Right ventricle myocardium inferior (tissue), 1 donor: Measurements from ENCODE around the gene ZNF44. TPM values are rescaled to one million over a fixed set of nuclear protein-coding genes. Genes with fewer than 3 reads are reported as not detected.
A peak's percentile ranks its signal among the peaks of the same experiment; 100 is the strongest.

Experiments
- ATAC-seq: fragments of 200-7000 bp; cut with Tn5 transposase; one replicate; pipeline ENCODE4 v1.9.1; 2020; ENCODE audit warnings: mild to moderate bottlenecking, moderate library complexity
- DNase-seq: peaks from one replicate; pipeline ENCODE4 v3.0.0; 2021; ENCODE audit errors: missing footprints
- intact Hi-C: fragments of 100-400 bp; cut with DNase I; formaldehyde crosslinking; loops from one replicate; pipeline ENCODE4 v1.11.0; 2022
- total RNA-seq: library from RNA; stranded (reverse); fragmentation: NEBNext Ultra II Directional; extraction: Animal tissue kit (Norgen Biotek cat#: 25700); gene quantifications from one replicate; pipeline ENCODE4 v1.2.1, GENCODE V29; 2021
- donor health status: DM: no; HTN: yes; CAD: no; lungs with severe emphysema.

The ZNF44 gene
- total RNA-seq, 1 donor from 2014 or later, result 9.2 TPM

DNA sequence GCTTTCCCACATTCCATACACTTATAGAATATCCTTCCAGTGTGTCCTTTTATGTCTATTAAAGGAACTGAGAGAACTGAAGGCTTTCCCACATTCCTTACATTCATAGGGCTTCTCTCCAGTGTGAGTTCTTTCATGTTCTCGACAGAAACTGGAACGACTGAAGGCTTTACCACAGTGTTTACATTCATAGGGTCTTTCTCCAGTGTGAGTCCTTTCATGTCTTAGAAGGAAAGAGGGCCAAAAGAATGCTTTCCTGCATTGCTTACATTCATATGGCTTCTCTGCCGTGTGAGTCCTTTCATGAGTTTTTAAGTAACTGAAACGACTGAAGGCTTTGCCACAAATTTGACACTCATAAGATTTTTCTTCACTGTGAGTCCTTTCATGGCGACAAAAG is 22.3 kb downstream of the ZNF44 start:
- ATAC-seq (no peak), DNase-seq (no peak)
- intact Hi-C loops, result no loop called here

DNA sequence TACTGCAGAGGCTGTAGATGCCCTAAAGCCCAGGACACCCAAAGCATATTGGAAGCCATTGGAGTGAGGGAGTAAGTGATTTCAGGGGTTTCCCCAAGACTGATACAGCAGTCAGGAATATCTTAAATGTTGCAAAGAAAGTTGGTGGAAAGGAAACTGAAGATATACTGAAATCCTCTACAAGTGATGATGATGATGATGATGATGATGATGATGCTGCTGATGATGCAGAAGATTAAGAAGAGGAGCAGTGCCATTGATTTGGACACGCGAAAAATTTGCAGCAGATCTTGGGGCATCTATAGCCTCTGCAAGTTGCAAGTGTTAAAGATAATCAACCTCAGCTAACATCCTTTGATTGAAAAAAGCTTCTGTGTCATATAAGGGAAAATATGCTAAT is 23.8 kb downstream of the ZNF44 start:
- intact Hi-C loops, result no loop called here
- no peak for DNase-seq
- ATAC-seq, result no peak

DNA sequence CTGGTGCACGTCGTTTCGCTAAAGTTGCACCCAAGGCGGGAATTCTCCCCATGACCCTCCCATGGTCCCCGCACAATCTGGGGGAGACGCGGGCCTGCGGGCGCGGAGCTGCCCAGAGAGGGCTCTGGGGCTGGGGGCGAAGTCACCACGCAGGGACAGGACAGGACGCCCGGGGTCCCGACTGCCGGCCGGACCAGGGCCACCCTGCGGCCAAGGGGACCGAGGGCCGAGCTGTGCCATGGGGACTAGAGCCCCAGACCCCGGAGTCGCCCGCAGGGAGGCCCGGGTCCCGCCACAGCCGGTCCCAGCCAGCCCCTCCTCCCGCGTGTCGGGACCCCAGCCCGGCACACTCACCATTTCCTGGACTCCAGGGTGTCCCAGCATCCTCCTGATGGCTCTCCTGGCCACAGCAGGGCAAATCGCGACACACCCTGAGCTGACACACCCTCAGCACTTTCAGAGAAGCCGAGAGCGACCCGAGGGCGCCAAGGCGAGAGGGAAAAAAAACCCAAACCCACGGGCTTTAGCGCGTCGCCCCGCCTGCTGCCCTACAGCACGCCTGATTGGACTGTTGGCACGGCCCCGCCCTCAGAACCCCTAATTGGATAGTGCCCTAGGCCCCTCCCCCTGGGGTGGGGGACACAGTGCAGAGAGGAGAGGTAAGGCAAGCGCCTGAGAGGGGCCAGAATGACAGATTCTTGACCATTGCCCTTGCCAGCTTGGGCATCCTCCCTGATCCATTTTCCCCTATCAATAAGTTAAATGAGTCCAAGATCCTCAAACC is 28.6 kb downstream of the ZNF44 start:
- intact Hi-C loops, result no loop called here
- no peak for DNase-seq
- no peak for ATAC-seq

DNA sequence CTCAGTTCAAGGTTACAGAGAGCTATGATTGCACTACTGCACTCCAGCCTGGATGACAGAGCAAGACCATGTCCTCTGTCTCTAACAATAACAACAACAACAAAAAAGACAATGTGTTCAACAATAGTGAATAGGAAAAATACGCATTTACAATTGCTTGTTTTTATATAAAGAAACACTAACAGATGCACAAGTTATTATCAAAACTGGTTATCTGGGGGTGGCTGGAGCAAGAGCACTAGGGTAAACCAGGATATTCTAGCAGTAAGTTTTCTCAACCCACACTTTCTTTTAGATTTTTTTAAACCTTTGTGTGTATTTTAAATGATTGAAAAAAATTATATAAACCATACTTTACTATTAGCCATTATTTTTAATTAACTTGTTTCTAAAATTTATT is 33.1 kb downstream of the ZNF44 start:
- no peak for DNase-seq
- ATAC-seq, result no peak
- intact Hi-C loops, result no loop called here

DNA sequence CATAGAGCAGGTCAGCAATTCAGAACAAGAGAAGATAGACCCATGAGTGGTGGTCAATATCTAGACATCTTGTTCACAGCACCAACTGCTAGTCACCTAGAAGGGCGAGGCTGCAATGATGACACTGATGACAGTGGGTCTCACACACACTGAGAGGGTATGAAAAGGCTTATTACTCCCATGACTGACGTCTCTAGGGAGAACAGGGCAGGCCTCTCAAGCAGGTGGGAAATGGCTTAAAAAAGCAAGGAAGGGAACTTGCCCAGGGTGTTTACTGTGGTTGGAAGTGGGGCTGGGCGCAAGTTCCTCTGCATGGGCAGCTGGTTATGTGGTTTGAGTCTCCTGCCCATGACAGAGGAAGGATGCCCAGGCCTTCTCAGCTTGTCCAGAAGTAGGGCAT is 33.8 kb downstream of the ZNF44 start:
- intact Hi-C loops, result no loop called here
- no peak for ATAC-seq
- no peak for DNase-seq

DNA sequence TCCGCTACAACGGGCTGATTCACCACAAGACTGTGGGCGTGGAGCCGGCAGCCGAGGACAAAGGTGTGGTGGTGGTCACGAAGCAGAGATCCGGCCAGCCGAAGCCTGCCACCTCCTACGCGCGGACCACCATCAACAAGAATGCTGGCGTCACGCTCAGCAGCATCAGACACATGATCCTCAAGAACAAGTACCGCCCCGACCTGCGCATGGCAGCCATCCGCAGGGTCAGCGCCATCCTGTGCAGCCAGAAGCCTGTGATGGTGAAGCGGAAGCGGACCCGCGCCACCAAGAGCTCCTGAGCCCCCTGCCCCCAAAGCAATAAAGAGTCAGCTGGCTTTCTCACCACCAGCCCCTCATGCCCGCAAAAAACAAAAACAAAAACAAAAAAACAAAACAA is 34.4 kb downstream of the ZNF44 start:
- intact Hi-C loops, result no loop called here
- DNase-seq, result no peak
- ATAC-seq, result no peak

DNA sequence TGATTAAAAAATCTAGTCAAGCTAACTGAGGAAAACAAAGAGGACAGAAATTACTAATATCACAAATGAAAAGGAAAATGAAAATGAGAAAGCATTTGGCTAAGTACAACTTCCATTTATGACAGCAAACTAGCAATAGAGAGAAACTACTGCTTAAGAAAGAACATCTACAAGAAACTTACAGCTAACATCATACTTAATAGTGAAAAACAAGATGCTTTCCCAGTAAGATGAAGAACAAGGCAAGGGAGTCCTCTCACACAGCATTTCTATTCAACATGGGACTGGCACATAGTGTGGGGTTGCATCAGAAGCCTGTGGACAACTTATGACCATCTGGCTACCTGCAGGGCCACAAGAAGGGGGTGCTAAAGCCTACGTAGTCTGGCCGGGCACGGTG is 39.3 kb downstream of the ZNF44 start:
- DNase-seq (no peak), ATAC-seq (no peak)
- intact Hi-C loops, result no loop called here

DNA sequence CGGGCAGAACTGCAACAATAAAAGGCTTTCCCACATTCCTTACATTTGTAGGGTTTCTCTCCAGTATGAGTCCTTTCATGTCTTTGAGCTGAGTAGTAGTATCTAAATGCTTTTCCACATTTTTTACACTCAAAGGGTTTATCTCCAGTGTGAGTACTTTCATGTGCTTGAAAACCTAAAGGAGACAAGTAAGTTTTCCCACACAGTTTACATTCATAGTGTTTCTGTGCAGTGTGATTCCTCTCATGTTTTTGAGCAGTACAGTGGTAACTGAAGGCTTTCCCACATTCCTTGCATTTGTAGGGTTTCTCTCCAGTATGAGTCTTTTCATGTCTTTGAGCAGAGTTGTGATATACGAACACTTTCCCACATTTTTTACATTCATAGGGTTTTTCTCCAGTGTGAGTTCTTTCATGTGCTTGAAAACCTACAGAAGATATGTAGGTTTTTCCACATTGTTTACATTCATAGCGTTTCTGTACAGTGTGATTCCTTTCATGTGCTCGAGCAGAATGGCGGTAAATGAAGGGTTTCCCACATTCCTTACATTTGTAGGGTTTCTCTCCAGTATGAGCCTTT is 47.0 kb downstream of the ZNF44 start:
- no peak for ATAC-seq
- intact Hi-C loops, result no loop called here
- DNase-seq, result no peak

DNA sequence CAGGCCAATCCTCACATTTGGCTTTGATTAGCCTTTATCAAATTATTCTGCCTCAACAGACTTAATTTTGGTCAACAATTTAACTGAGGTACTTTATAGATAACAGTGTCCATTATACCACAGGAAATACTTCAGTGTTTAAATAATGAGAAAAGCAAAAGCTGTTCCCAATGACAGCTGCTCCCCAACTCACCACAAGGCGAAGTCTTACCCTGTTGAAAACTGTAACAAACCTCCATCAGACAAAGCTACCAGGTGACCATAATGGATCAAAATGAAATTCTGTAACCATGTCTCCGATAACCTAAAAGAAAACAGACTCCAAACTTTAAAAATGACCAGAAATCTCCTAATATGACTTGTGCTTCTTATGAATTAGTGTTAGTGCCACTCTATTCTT is 50.3 kb downstream of the ZNF44 start:
- DNase-seq, result no peak
- intact Hi-C loops, result no loop called here
- no peak for ATAC-seq

DNA sequence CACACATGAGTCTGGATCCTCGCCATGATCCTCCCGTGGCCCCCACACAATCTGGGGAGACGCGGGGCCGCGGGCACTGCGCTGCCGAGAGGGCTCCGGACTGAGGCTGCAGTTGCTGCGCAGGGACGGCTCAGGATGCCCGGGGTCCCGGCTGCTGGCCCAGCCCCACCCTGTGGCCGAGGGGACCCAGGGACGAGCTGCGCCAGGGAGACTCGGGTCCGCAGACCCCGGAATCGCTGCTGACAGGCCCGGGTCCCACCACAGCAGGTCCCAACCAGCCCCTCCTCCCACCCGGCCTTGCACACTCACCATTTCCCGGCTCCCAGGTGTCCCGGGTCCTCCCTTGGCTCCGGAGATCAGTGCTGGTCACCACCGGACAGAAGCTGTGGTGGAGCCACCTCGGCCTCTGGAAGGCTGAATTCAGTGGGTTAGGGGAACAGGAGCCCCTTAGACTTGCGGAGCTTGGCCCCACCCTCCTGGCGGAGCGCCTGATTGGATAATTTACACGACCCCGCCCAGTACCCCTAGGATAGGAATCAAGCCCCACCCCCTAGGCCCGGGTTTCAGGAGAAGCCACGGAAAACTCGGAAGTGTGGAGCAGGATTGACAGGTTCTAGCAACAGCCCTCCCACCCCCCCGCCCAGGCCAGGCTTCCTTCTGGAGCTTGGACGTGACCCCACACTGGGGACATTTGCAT is 57.4 kb downstream of the ZNF44 start:
- intact Hi-C loops, result no loop called here
- DNase-seq (no peak), ATAC-seq (no peak)

DNA sequence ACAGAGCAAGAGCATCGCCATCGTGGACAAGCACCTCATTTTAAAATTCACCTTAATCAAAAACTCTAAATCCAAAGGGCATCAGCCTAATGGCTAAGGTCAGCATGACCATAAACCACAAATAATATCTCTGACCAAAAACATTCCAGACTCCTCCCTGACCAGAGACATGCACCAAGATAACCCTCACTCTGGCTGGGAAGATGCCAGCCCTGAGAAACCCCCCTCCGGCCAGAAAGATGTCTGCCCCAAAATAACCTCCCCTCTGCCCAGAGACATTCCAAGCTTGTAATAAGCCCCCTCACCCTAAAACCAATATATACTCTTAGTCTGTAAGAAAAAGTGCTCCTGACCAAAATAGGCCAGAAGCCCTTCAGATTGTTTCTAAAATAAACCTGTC is 61.7 kb downstream of the ZNF44 start:
- no peak for ATAC-seq
- intact Hi-C loops, result no loop called here

DNA sequence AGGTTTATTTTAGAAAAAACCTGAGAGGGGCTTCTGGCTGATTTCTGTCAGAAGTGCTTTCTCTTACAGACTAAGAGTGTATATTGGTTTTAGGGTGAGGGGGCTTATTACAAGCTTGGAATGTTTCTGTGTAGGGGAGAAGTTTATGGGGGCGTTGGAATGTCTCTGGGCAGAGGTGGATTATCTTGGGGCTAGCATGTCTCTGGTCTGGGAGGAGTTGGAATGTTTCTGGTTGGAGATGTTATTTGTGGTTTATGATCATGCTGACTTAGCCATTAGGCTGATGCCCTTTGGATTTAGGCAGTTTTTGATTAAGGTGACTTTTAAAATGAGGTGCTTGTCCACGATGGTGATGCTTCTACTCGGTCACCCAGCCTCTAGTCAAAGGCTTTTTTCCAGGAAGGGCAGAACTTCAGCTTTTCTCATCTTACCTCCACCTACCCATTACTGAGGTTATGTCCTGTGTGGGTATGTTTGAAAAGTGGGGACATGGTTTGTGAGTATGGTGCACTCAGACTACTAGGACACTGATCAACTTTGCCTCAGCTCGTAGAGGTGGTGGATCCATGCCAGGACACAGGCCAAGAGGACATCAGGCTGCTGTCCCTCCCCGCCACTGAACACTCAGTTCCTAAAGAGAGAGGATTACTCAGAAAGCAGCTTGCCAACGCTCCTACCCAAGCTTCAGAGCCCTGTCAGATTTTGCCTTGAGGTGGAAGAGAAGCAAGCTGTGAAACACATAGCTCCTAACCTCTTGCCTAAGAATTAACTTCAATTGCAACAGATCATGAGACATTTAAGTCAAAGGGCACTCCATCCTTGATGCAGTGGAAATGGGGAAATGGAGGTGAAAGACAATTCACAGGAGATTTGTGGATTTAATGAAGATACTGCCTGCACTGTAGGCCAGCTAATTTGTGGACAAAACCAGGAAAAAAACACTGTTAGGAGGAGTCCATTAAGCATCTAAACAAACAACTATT is 63.6 kb downstream of the ZNF44 start:
- DNase-seq (no peak), ATAC-seq (peak; percentile 85)
- intact Hi-C loops, result no loop called here

More for the DNA sequence above, 61.7 kb downstream of the ZNF44 start:
- DNase-seq, result no peak

DNA sequence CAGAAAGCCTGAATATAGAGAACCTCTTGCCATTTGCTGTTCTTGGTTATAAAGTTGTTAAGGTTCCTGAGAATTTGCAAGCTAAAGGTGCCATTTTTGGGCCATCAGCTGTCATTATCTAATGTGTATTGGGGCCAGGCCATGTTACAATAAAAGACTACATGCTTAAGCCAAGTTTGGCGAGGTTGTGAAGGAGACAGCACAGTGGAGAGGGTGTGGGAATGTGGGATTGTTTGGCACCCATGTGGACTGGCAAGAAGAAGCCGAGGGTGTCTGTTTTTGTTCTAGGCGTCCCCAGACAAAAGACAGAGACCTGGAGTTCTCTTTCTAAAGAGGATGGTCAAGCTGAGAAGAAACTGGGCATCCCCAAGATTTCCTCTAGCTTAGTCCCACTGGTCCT is 64.7 kb downstream of the ZNF44 start:
- DNase-seq (no peak), ATAC-seq (peak; percentile 42)
- intact Hi-C loops, result no loop called here

DNA sequence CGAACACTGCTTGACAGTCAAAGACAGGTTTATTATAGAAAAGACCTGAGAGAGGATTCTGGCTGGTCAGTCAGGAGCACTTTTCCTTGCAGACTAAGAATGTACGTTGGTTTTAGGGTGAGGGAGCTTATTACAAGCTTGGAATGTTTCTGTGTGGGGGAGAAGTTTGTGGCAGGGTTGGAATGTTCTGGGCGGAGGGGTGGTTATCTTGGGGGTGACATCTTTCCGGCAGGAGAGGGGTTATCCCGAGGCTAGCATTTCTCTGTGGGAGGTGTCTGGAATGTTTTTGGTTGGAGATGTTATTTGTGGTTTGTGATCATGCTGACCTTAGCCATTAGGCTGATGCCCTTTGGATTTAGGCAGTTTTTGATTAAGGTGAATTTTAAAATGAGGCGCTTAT is 70.0 kb downstream of the ZNF44 start:
- DNase-seq (no peak), ATAC-seq (no peak)
- intact Hi-C loops, result no loop called here

DNA sequence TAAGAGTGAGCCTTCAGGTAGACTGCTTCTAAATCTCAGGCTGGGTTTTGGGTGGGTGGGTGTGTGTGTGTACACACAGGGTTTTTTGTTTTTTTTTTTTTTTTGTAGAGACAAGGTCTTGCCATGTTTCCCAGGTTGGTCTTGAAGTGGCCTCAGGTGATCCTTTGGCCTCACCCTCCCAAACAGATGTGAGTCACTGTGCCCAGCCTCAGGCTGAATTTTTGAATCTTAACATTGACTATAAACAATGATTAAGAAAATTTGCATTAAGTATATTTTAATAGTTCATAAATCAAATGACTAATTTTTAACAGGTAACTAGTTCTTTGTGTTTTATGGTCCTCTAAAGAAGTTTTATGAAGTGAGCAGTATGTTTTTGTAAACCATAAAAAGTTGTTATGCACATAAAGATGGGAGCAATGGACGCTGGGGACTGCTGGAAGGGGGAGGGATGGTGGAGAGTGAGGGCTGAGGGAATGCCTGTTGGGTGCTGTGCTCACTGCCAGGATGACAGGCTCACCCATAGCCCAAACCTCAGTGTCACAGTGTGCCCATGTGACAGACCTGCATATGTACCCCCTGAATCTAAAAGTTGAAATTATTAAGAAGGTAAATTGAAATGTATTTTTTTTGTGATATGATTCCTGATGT is 71.6 kb downstream of the ZNF44 start:
- intact Hi-C loops, result no loop called here
- ATAC-seq, result no peak
- no peak for DNase-seq
